GM12878 (cell line): ENCODE measurements around the gene TBC1D24. TPM values are rescaled to one million over a fixed set of nuclear protein-coding genes. Genes with fewer than 3 reads are reported as not detected.

ENCODE experiments used
- BMI1 ChIP-seq: fragments of 450-650 bp; IDR thresholded peaks from 2 replicates; pipeline ENCODE4 v1.6.1; 2016; ENCODE audit warnings: mild to moderate bottlenecking, moderate library complexity, borderline replicate concordance
- CTCF ChIP-seq, 3 experiments: IDR thresholded peaks in 2 of 3; conservative IDR thresholded peaks in 1 of 3; 2 replicates each; pipeline ENCODE4 v1.5.1; 2011; ENCODE audit warnings: low read depth in 3 of 3, low read length in 3 of 3, mild to moderate bottlenecking in 3 of 3, control low read depth in 2 of 3, moderate library complexity in 2 of 3, inconsistent platforms in 1 of 3, mixed read lengths in 1 of 3; ENCODE audit not compliant: control insufficient read depth in 2 of 3, insufficient read depth in 1 of 3; ENCODE audit errors: extremely low read depth in 1 of 3
- E2F4 ChIP-seq: IDR thresholded peaks from 2 replicates; pipeline ENCODE4 v1.6.1; 2012; ENCODE audit warnings: low read depth, low read length, improper control_type of control experiment
- E4F1 ChIP-seq: fragments of 450-650 bp; IDR thresholded peaks from 2 replicates; pipeline ENCODE4 v1.6.1; 2018; ENCODE audit warnings: borderline replicate concordance, mild to moderate bottlenecking; ENCODE audit not compliant: partially characterized antibody
- EED ChIP-seq: sonication (generic); IDR thresholded peaks from 2 replicates; pipeline ENCODE4 v1.6.1; 2016; ENCODE audit warnings: antibody characterized with exemption, low read depth
- GABPA ChIP-seq: IDR thresholded peaks from 2 replicates; pipeline ENCODE4 v1.6.1; 2014; ENCODE audit warnings: antibody characterized with exemption, low read depth, mild to moderate bottlenecking, inconsistent platforms
- JUNB ChIP-seq: IDR thresholded peaks from 2 replicates; pipeline ENCODE4 v1.6.1; 2016; ENCODE audit warnings: antibody characterized with exemption, mild to moderate bottlenecking
- KLF5 ChIP-seq: fragments of 450-650 bp; IDR thresholded peaks from 2 replicates; pipeline ENCODE4 v1.6.1; 2014; ENCODE audit warnings: mild to moderate bottlenecking; ENCODE audit not compliant: partially characterized antibody
- LARP7 ChIP-seq: fragments of 450-650 bp; IDR thresholded peaks from 2 replicates; pipeline ENCODE4 v1.6.1; 2017; ENCODE audit warnings: mild to moderate bottlenecking
- MTA2 ChIP-seq: fragments of 450-650 bp; IDR thresholded peaks from 2 replicates; pipeline ENCODE4 v1.6.1; 2016; ENCODE audit warnings: low read depth, mild to moderate bottlenecking, moderate library complexity
- MYC ChIP-seq: IDR thresholded peaks from 2 replicates; pipeline ENCODE4 v1.6.1; 2011; ENCODE audit warnings: mild to moderate bottlenecking, low read length, moderate library complexity, inconsistent platforms; ENCODE audit not compliant: insufficient read depth, insufficient replicate concordance, insufficient read length, severe bottlenecking
- PAX8 ChIP-seq: fragments of 450-650 bp; IDR thresholded peaks from 2 replicates; pipeline ENCODE4 v1.6.1; 2017; ENCODE audit warnings: mild to moderate bottlenecking, moderate library complexity
- PKNOX1 ChIP-seq: fragments of 450-650 bp; IDR thresholded peaks from 2 replicates; pipeline ENCODE4 v1.6.1; 2016; ENCODE audit warnings: mild to moderate bottlenecking
- POLR2AphosphoS2 ChIP-seq: IDR thresholded peaks from 2 replicates; pipeline ENCODE4 v1.6.1; 2011; ENCODE audit warnings: low read depth, mild to moderate bottlenecking, low read length, improper control_type of control experiment, moderate library complexity
- RBBP5 ChIP-seq: fragments of 200-600 bp; sonication (generic); conservative IDR thresholded peaks from 2 replicates; pipeline ENCODE4 v1.6.1; 2016
- RELA ChIP-seq: fragments of 450-650 bp; IDR thresholded peaks from 2 replicates; pipeline ENCODE4 v1.8.0; 2014; ENCODE audit warnings: borderline replicate concordance; ENCODE audit not compliant: partially characterized antibody
- TARDBP ChIP-seq: IDR thresholded peaks from 2 replicates; pipeline ENCODE4 v1.6.1; 2016; ENCODE audit warnings: borderline replicate concordance
- ZBTB4 ChIP-seq: fragments of 450-650 bp; formaldehyde crosslinking; IDR thresholded peaks from 2 replicates; pipeline ENCODE4 v1.4.0; 2022; ENCODE audit warnings: mild to moderate bottlenecking, moderate library complexity
- ZNF217 ChIP-seq: fragments of 450-650 bp; IDR thresholded peaks from 2 replicates; pipeline ENCODE4 v1.6.1; 2017; ENCODE audit warnings: antibody characterized with exemption, mild to moderate bottlenecking
- ZNF622 ChIP-seq: fragments of 450-650 bp; IDR thresholded peaks from 2 replicates; pipeline ENCODE4 v1.6.1; 2017; ENCODE audit warnings: mild to moderate bottlenecking, inconsistent platforms
- polyA plus RNA-seq, 11 experiments: library from polyadenylated mRNA; depleted of rRNA in 4 of 11; unstranded in 6 of 11; stranded (reverse) in 5 of 11; fragments of >200 nt; fragmentation: Nextera tagmentation in 4 of 11; fragmentation: Illumina TruSeq in 1 of 11; extraction: Ambion mirVana in 4 of 11; extraction: Trizol in 1 of 11; gene quantifications; 1 replicate in 1 of 11; 2 replicates in 10 of 11; pipeline versions ENCODE4 v1.2.1 to v1.2.3, GENCODE V29; 2011 to 2016; ENCODE audit warnings: inconsistent platforms in 2 of 11, missing spikeins in 2 of 11, low read depth in 1 of 11
- total RNA-seq, 4 experiments: library from RNA; depleted of rRNA in 3 of 4; stranded (reverse); fragments of >200 nt in 3 of 4; fragmentation: Illumina TruSeq in 1 of 4; extraction: Trizol in 1 of 4; gene quantifications; 2 replicates each; pipeline versions ENCODE4 v1.2.1 to v1.2.3, GENCODE V29; 2013 to 2021

TBC1D24 gene
- total and polyA plus RNA-seq, 10 of the 15 experiments (the other 5 are each of a cell fraction or from before 2014, with no cell fraction given): 1.1 to 9.6 (median 4.5) TPM

GRCh38 chr16:2520097-2520783 lies 45.3 kb downstream of the TBC1D24 start, which contains the start of gene AMDHD2 (continued):
- peak; percentile 90 for TF ChIP-seq TARDBP
- no peak for TF ChIP-seq JUNB
- no peak for TF ChIP-seq MYC
- peak; percentile 74 for TF ChIP-seq E2F4
- TF ChIP-seq E4F1: no peak
- 0 out of 2 replicates have a peak, but pooled peaks have one; percentile 50 for TF ChIP-seq ZBTB4 (CRISPR knock-in tag)
- no peak for TF ChIP-seq ZNF622
- TF ChIP-seq KLF5: no peak
- TF ChIP-seq RBBP5: no peak
- TF ChIP-seq BMI1: no peak
- no peak for TF ChIP-seq PAX8
- no peak for TF ChIP-seq GABPA
- no peak for TF ChIP-seq CTCF (IDR thresholded peaks at IDR 0.05 in 2 of 3, conservative IDR thresholded peaks at IDR 0.05 in 1 of 3; ENCODE audit: control insufficient read depth in 2 of 3, extremely low read depth in 1 of 3, insufficient read depth in 1 of 3, low read depth in 3 of 3, low read length in 3 of 3)
- peak; percentile 99 for TF ChIP-seq POLR2AphosphoS2
- TF ChIP-seq RELA: peak; percentile 91
- TF ChIP-seq LARP7: 0 out of 2 replicates have a peak, but pooled peaks have one; percentile 46
- TF ChIP-seq ZNF217: no peak
- TF ChIP-seq PKNOX1: no peak
- no peak for TF ChIP-seq MTA2
- no peak for TF ChIP-seq EED
